KMS-11 (cell line): Measurements from ENCODE around the gene PRKAR1B.
"Not testable (repeated sequence)": the region's sequence is repeated elsewhere in the genome, so short reads cannot be mapped to it uniquely, and the experiment has no call there.

Experiments
- H2AFZ ChIP-seq: fragments of 200-600 bp; sonication (generic); 2 replicates; pipeline ENCODE4 v1.6.1; 2016; ENCODE audit warnings: antibody characterized with exemption, mixed run types, low read depth
- H3K27ac ChIP-seq: fragments of 200-600 bp; sonication (generic); 2 replicates; pipeline ENCODE4 v1.6.1; 2016; ENCODE audit warnings: mild to moderate bottlenecking, mixed run types
- H3K27me3 ChIP-seq: fragments of 200-600 bp; sonication (generic); 2 replicates; pipeline ENCODE4 v1.6.1; 2017; ENCODE audit warnings: mild to moderate bottlenecking, low read depth, mixed run types, moderate library complexity; ENCODE audit not compliant: insufficient read depth
- H3K36me3 ChIP-seq: fragments of 200-600 bp; sonication (generic); 2 replicates; pipeline ENCODE4 v1.6.1; 2017; ENCODE audit warnings: mild to moderate bottlenecking, mixed run types; ENCODE audit not compliant: insufficient read depth
- H3K4me1 ChIP-seq: fragments of 200-600 bp; sonication (generic); 2 replicates; pipeline ENCODE4 v1.6.1; 2016; ENCODE audit warnings: mild to moderate bottlenecking, low read depth, mixed run types; ENCODE audit not compliant: poor library complexity, severe bottlenecking
- H3K4me2 ChIP-seq: fragments of 200-600 bp; sonication (generic); 2 replicates; pipeline ENCODE4 v1.7.0; 2016; ENCODE audit warnings: mild to moderate bottlenecking, mixed run types
- H3K4me3 ChIP-seq: fragments of 200-600 bp; sonication (generic); IDR thresholded peaks from 2 replicates; pipeline ENCODE4 v1.6.1; 2017; ENCODE audit warnings: low read depth, low read length, mixed read lengths; ENCODE audit not compliant: insufficient read depth
- H3K79me2 ChIP-seq: fragments of 200-600 bp; sonication (generic); 2 replicates; pipeline ENCODE4 v1.6.1; 2016; ENCODE audit warnings: low read depth, mixed run types; ENCODE audit not compliant: insufficient read depth
- H3K9ac ChIP-seq: fragments of 200-600 bp; sonication (generic); 2 replicates; pipeline ENCODE4 v1.6.1; 2016; ENCODE audit warnings: mild to moderate bottlenecking, mixed run types
- H4K20me1 ChIP-seq: fragments of 200-600 bp; sonication (generic); 2 replicates; pipeline ENCODE4 v1.6.1; 2016; ENCODE audit warnings: mild to moderate bottlenecking, mixed run types; ENCODE audit not compliant: insufficient read depth
- TF ChIP-seq, protein P1 (sequence below): fragments of 200-600 bp; sonication (generic); conservative IDR thresholded peaks from 2 replicates; pipeline ENCODE4 v1.6.1; 2017; ENCODE audit warnings: low read depth, mild to moderate bottlenecking, antibody characterized with exemption, low read length, moderate library complexity, mixed read lengths

Gene PRKAR1B

DNA sequence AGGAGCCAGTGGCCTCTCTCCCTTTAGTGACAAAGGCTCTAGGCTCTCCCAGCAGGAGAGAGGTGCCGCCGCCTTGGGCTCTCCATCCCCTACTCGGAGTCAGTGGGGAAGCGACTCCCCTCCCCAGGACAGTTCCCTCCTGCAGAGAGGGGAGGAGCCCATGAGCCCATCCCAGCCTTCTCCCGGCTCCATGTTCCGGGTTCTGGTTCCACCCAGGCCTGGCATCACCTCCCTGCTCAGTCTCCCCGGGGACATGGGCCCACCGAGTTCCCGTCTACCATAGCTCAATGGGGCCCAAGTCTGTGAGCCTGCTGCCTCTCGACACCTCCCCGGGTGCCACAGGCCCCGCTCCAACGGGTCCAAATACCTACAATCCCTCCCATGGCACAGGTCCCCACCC lies 67.1 kb downstream of the PRKAR1B start:
- Histone ChIP-seq H3K4me3 (no peak overlapping the region), H3K27me3 (no peaks in the 10 kb centered on the region), H3K27ac (no peak overlapping the region), H4K20me1 (no peaks in the 10 kb centered on the region), H3K4me2 (no peak overlapping the region), H3K9ac (no peak overlapping the region), H3K36me3 (no peaks in the 10 kb centered on the region), H3K4me1 (no peaks in the 10 kb centered on the region), H2AFZ (no peak overlapping the region), H3K79me2 (0 out of 2 replicates have a peak, but pooled peaks cover 4% of the 10 kb centered on the region)
- TF ChIP-seq, protein P1, sequence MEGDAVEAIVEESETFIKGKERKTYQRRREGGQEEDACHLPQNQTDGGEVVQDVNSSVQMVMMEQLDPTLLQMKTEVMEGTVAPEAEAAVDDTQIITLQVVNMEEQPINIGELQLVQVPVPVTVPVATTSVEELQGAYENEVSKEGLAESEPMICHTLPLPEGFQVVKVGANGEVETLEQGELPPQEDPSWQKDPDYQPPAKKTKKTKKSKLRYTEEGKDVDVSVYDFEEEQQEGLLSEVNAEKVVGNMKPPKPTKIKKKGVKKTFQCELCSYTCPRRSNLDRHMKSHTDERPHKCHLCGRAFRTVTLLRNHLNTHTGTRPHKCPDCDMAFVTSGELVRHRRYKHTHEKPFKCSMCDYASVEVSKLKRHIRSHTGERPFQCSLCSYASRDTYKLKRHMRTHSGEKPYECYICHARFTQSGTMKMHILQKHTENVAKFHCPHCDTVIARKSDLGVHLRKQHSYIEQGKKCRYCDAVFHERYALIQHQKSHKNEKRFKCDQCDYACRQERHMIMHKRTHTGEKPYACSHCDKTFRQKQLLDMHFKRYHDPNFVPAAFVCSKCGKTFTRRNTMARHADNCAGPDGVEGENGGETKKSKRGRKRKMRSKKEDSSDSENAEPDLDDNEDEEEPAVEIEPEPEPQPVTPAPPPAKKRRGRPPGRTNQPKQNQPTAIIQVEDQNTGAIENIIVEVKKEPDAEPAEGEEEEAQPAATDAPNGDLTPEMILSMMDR = no peak

GRCh38 chr7:659306-659847 lies 67.7 kb downstream of the PRKAR1B start:
- H4K20me1 ChIP-seq = no peaks in the 10 kb centered on the region
- no peak overlapping the region for H3K4me2 ChIP-seq
- TF ChIP-seq, protein P1 = no peak
- H2AFZ ChIP-seq = no peak overlapping the region
- no peak overlapping the region for H3K27ac ChIP-seq
- no peak overlapping the region for H3K9ac ChIP-seq
- H3K36me3 ChIP-seq = no peaks in the 10 kb centered on the region
- no peaks in the 10 kb centered on the region for H3K27me3 ChIP-seq
- H3K4me3 ChIP-seq = no peak overlapping the region
- no peaks in the 10 kb centered on the region for H3K4me1 ChIP-seq
- H3K79me2 ChIP-seq = 0 out of 2 replicates have a peak, but pooled peaks cover 4% of the 10 kb centered on the region

DNA sequence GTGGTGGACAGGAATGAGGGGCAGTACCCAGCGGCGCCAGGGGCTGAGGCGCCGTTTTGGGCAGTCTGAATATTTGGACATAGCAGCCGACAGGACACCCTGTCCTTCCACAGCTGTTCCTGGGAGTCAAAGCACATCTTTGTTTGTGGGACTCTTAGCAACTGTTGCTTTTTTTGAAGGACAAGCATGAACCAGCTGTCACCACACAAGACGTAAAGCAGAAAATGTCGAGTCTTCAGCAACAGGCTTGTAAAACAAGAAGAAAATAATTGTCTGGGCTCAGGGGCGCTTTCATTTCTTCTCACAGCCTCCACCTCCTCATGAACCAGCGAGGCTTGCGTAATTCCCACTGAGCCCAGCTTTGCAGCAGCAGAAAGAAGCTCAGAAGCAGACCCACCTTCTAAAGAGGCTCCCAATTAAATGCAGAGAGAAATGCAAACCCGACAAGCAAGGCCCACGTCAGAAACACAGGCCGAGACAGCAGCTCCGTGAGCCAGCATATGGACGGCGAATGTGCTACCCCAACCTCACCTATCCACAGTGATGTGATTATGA lies 69.4 kb downstream of the PRKAR1B start:
- H3K4me2 ChIP-seq = no peak overlapping the region

DNA sequence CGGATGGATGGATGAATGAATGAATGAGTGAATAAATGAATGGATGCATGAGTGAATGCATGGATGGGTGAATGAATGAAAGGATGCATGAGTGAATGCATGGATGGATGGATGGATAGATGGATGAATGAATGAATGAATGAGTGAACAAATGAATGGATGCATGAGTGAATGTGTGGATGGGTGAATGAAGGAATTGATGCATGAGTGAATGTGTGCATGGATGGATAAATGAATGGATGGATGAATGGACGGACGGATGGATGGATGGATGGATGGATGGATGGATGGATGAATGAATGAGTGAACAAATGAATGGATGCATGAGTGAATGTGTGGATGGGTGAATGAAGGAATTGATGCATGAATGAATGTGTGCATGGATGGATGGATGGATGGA lies 70.1 kb downstream of the PRKAR1B start:
- not testable (repeated sequence) for H3K36me3 ChIP-seq, H3K27me3 ChIP-seq, H3K4me2 ChIP-seq, H3K4me3 ChIP-seq, H2AFZ ChIP-seq, H3K27ac ChIP-seq, H4K20me1 ChIP-seq, H3K4me1 ChIP-seq, H3K9ac ChIP-seq, H3K79me2 ChIP-seq

More for the DNA sequence above, 69.4 kb downstream of the PRKAR1B start:
- Histone ChIP-seq H2AFZ (no peak overlapping the region), H3K36me3 (no peaks in the 10 kb centered on the region), H3K79me2 (0 out of 2 replicates have a peak, but pooled peaks cover 4% of the 10 kb centered on the region), H3K27ac (no peak overlapping the region), H4K20me1 (no peaks in the 10 kb centered on the region), H3K4me3 (no peak overlapping the region), H3K27me3 (no peaks in the 10 kb centered on the region), H3K9ac (no peak overlapping the region), H3K4me1 (no peaks in the 10 kb centered on the region)
- TF ChIP-seq, protein P1 = no peak

GRCh38 chr7:655758-656157 lies 71.3 kb downstream of the PRKAR1B start:
- Histone ChIP-seq H2AFZ (no peak overlapping the region), H3K27me3 (no peaks in the 10 kb centered on the region), H3K9ac (no peak overlapping the region), H3K4me2 (no peak overlapping the region), H3K27ac (no peak overlapping the region), H3K4me1 (no peaks in the 10 kb centered on the region), H3K4me3 (no peak overlapping the region), H3K36me3 (no peaks in the 10 kb centered on the region), H3K79me2 (0 out of 2 replicates have a peak, but pooled peaks cover 4% of the 10 kb centered on the region), H4K20me1 (no peaks in the 10 kb centered on the region)
- TF ChIP-seq, protein P1 = no peak
